ENCODE results near the gene HSD17B8.

The HSD17B8 gene

DNA sequence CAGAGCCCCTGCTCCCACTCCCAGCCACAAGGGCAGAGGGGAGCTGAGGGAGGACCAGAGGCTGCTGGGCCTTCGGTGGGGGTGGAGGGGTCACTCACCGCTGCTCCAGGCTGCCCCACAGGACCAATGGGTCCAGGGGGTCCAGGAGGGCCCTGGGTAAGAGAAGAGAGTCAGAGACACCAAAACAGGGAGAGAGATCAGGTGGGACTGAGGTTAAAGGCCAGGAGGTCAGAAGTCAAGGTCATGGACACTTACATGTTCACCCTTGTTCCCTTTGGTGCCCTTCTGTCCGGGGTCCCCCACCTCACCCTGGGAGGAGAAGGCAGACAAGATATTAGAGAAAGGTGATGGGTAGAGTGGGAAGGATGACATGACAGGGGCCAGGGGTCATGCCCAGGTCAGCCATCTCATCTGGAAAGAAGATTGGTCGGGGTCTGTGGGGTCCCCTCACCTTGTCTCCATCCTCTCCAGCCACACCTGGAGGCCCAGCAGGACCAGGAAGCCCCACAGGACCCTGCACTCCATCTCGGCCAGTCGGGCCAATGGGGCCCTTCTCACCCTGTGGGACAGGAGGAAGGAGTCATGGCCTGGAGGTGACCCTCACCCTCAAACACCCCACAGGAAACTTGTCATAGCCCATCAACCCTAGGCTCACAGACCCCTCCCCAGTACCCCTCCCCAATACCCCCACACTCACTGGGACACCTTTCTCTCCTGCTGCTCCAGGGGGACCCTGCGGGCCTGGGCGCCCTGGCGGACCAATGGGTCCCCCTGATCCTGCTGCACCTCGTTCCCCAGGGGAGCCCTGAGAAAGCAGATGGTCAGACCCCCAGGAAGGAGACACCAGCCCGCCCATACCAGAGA lies 33.2 kb upstream of the HSD17B8 start:
- DNase-seq (ENCODE audit: low read depth in 2 of 2): no peak

DNA sequence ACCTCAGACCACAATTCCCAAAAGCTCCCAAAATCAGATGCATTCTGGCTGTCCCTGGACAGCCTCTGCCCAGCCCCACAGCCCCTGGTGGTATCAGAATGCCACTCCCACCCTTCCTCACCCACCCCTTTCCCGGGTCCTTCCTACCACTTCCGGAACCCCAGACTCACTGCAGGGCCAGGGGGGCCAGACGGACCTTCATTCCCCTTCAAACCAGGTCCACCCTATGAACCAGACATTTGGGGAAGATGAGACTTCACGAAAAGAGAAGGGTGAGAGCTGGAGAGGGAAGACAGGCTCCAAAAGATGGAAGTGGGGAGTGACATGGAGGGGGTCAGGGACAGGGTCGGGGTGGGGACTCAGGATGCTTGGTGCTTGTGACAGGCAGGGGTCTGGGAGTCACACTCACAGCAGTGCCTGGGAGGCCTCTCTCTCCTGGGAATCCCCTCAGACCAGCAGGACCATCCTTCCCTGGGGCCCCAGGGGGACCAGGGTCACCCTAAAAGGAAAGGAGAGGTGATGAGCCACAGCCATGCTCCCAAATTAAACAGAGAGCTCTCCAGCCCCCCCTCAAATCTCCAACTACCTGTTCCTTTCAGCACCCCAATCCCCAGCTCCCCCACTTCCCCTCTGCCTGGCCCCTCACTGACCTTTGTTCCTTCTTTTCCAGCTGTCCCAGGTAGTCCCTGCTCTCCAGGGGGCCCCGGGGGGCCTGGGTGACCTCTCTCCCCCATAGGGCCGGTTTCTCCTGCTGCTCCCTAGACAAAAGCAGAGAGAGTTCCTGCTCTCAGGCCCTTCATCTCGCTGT lies 32.4 kb upstream of the HSD17B8 start:
- no peak for DNase-seq (ENCODE audit: low read depth in 2 of 2)

DNA sequence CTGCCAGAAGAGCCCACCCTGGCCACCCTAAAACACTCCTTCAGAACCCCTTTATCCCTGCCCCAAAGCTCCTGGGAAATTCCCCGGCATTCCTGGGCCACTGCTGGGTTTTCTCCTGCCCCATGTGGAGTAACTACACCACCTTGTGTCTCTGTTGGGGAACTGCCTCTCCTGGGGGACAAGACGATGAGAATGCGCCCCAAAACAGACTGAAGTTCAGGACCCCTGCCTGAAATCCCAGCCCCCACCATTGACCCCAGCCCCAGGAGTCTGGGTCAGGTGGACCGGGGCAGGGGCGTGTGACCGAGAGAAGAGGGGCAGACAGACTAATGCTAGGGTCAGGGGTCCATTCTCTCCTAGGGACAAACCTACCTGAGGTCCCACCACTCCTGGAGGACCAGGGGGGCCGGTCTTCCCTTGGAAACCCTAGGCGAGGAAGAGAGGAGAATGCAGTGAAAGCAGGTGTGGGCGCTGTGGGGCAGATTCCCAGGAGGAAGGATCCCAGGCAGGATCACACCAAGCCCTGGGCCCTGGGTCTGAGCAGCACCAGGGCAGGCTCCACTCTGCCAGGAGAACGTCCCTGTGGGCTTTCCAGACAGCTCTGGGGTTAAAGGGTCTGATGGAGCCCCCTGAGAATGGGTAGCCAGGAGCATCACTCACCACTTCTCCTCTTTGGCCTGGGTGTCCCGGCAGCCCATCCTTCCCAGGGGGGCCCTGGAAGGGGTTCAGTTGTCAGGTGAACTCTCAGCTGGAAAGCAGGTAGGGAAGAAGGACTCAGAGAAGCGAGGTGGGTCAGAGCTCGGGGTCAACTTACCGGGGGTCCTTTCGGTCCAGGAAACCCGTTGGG lies 31.5 kb upstream of the HSD17B8 start:
- DNase-seq (ENCODE audit: low read depth in 2 of 2): no peak

DNA sequence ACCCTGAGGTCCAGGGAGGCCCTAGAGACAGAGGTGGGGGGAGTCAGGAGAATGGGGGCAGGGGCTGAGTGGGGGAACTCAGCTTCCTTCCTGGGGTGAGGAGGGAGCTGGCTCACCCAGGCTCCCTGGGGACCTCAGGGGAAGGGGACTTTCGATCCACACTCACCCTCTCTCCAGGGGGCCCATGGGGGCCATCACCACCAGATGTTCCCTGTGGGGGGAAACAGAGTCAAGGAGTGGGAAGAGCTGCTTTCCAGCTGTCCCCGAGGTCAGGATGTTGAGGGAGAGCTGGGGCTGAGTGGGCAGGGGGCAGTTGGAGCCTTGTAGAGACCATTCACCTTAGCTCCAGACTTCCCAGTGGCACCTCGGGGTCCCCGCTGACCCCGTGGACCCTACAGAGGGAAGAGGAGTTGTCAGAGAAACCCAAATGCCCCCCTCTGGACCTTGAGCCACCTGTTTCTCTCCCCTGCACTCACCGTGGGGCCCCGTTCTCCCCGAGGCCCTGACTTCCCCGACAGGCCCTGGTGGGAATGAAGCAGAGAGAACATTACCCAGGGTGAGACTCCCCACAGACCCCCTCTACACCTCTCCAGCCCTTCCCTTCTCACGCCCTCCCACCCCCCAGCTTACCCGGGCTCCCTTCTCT lies 30.8 kb upstream of the HSD17B8 start:
- DNase-seq (ENCODE audit: low read depth in 2 of 2): no peak

DNA sequence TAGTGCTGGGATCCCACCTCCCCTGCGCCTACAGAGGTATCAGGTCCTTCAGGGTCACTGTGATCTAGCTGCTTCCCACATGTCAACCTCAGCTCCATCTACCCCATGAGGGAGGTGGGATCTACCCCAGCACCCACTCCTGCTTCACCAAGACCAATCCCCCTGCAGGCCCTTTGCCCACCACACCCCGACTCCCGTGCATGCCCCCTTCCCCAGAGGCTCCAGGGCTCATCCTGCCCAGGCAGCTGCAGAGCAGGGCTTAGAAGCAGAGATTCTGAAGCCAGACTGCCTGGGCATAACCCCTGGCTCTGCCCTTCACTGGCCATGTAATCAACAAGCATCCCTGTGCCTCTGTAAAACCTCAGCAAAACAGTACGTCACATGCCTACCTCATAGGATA lies 29.7 kb upstream of the HSD17B8 start:
- no peak for DNase-seq (ENCODE audit: low read depth in 2 of 2)

DNA sequence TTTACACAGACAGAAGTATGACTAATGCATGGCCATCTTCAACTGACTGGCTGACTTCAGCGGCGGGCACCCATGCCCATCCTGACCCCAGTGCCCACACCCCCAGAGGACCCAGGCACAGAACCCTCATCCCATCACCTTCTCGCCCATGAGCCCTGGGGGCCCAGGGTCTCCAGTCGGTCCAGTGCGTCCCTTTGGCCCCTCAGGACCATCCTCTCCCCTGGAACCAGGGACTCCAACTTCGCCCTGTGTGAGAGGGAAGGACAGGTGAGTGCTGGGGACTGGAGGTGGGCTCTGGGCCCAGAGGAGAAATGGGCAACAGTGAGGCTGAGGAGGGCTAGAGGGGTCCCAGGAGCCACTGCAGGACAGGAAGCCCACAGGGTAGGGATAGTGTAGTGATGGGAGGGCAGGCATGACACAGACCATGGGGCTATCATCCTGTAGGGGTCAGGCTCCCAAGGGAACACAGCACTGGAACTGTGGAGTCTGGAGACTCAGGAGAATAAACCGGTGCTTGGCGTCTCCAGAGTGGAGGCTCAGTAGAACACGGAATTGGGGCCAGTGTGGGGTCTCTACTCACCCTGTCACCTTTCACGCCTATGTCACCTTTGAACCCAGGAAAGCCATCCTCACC lies 28.9 kb upstream of the HSD17B8 start:
- DNase-seq (ENCODE audit: low read depth in 2 of 2): no peak

DNA sequence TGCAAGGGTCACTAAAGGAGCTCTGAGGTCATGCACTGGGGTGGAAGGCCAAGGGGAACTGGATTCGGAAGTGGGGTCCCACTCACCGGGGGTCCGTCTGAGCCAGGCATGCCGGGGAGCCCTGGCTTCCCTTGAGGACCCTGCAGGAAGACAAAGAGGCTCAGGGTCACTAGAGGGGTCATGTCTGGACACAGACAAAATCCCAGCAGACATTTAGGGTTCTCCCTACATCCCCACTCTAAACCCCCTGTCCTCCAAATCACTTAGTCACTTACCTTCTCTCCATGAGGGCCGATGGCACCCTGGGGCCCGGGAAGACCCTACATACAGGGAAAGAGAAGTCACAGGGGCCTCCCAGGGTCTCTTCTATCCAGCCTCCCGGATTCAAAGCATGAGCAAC lies 27.5 kb upstream of the HSD17B8 start:
- DNase-seq (ENCODE audit: low read depth in 2 of 2): no peak

DNA sequence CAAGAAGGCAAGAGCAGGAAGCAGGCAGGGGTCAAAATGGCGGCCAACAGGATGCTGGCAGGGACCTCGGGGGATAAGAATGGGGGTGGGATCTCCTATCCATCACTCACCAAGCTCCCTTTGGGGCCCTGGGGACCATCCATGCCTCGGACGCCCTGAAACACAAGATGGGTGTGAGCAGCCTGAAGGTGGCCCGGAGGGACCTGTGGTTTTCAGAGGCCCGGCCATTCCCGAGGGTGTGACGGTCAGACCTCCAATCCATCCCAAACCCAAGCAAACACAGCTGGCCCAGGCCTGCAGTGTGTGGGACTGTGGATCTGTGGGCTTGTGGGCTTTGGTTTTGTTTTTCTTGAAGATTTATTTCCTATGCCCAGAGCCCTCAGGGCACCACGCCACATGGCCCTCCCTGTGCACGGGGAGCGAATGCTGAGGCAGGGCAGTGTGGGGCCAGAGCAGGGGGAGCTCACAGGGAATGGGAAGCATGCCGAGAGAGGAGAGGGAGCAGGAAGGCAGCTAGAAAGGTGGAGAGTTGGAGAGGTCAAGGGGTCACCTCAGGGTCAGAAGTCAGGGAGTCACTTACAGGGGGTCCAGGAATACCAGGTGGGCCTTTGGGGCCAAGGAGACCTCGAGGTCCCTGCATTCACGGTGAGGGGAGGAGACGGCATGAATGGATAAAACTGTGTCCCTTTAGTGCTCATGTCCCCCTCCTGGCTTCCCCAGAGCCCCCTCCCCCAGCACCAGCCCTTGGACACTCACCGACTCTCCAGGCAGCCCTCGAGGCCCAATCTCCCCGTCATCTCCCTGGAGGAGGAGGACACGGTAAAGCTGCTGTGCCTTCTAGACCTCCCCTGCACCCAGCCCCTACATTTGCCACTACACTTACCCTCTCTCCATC lies 26.7 kb upstream of the HSD17B8 start:
- DNase-seq (ENCODE audit: low read depth in 2 of 2): no peak

DNA sequence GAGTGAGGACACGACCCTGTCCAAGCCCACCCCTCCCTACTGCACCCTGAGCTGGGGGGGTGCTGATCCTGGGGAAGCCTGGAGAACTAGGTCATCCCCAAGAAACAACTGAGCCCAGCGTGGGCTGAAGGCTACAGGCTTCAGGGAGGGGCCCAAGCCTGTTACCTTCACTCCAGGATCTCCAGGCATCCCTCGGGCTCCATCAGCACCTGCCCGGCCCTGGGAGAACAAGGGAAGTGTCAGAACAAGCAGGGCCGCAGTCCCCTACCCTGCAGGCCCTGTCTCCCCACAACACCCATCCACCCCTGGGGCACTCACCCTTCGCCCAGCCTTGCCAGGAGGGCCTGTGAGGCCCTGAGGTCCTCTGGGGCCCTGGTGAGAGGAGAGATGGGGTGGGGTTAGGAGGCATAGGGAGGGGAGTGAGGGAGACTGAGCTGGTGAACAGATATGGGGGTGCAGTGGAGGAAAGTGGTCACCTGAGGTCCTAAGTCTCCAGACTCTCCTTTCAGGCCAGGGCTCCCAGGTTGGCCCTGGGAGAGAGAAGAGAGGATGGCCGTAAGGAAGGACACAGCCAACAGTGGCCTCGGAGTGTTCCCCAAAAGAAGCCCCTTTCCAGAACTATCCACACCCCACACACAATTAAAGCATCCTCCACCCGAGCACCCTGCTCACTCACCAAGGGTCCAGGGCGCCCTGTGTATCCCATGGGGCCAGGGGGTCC lies 25.5 kb upstream of the HSD17B8 start:
- DNase-seq (ENCODE audit: low read depth in 2 of 2): no peak

DNA sequence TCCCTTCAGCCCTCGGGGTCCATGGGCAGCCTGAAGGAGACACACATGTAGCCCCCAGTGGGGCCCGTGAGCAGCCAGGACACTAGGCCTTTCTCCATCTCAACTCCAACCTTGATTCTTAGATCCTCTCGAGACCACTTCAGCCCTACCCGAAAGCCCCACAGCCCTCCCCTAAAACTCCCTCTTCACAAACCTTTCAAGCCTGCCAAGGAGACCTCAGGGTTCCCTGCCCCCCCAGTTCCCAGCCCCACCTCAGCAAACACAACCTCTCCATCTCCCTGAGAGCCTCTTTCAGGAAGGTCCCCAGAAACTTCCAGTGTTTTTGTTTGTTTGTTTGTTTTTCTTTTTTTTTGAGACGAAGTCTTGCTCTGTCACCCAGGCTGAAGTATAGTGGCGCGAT lies 23.3 kb upstream of the HSD17B8 start:
- no peak for DNase-seq (ENCODE audit: low read depth in 2 of 2)

DNA sequence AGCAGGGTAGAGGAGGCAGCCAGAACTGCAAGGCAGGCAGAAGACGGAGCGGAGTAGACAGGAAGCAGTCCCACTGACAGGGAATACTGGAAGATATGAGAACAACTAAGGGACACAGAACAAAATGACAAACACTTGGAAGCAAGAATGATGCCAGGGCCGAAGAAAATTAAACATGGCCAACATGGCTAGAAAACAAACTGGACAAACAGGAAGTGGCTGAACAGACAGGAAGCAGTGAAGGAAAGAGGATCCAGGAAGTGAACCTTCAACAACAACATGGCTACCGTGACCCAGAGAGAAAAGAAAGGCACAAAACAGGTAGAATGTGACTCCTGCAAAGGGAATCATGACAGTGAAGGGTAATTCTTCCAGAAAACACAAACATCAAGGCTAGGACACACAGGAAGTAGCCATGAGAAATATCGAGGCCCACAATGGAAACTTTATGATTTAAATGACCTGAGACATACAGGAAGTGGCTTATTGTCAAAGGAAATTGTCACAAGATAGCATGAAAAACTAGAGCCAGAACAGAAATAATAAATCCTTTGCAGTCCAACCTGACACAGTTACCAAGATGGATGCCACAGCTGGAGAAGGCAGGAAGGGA lies 21.3 kb upstream of the HSD17B8 start:
- no peak for DNase-seq (ENCODE audit: low read depth in 2 of 2)

DNA sequence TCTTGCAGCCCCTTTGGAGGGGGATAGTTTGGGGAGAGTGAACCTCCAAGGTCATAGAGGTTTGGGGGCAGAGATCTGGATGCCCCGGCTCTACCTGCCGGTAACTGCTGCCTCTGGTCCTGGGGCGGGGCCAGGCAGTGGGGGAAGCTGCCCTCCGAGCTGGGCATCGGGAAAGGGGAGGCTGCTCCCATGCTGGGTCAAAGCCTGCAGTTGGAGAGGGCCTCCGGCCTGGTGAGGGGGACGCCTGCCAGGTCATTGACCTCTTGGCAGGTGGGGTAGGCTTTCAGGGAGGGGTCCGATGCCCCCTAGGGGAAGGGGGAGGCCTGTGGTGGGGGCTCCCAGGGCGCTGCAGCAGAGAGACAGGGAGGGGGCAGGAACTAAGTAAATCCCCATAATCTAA lies 19.3 kb upstream of the HSD17B8 start:
- DNase-seq (ENCODE audit: low read depth in 2 of 2): no peak

DNA sequence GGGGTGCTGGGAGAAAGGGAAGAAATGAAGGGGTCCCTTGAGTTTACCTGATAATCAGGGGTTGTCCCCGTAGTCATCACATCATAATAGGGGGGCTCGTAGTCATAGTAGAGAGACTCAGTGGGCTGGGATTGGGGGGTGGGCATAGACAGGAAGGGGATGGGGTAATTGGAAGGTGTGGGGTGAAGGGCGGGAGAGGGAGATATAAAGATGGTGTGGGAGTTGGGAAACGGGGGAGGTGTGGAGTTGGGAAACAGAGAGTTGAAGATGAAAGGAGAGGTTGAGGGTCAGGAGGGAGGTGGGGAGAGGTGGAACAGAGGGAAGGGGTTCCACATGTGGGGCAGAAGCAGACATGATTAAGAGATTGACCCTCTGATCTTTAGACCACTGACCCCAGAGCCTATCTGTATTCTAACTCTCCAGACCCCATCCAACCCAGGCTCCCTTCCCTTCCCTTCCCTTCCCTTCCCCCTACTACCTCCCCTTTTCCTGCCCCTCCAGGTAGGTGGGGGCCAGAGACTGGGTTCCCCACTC lies 18.7 kb upstream of the HSD17B8 start:
- DNase-seq (ENCODE audit: low read depth in 2 of 2): no peak

DNA sequence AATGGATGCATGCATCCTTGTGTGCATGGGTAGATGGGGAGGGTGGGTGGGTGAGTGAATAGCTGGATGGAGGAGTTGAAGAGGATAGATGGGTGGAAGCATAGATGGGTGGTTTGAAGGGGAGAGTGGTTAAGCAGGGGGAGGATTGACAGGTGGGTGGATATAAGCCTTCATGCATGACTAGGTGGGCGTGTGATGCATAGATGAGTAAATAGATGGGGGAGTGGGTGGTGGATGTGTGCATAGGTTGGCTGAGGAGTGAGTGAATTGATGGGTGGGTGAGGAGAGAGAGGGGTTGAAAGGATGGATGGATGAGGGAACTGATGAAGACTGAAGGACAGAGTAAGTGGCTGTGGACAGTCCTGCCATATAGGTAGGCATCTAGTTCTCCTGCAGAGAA lies 16.6 kb upstream of the HSD17B8 start:
- DNase-seq (ENCODE audit: low read depth in 2 of 2): no peak

DNA sequence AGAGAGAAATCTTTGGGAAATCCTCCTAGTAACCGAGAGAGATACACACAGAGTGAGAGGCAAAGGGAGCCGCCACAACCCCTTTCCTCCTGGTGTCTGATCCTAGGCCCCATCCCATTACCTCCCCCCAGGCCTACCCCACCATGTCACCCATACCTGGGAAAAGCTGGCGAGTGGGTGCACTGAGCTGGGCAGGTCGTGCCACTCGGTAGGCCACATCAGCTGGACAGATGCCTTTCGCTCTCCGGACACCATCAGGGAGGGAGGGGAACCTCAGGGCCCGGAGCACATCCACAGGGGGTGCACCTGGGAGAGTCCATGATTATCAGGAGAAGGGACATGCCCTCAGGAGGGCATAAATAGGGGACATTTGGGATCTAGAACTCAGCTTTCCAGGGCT lies 15.3 kb upstream of the HSD17B8 start:
- no peak for DNase-seq (ENCODE audit: low read depth in 2 of 2)

DNA sequence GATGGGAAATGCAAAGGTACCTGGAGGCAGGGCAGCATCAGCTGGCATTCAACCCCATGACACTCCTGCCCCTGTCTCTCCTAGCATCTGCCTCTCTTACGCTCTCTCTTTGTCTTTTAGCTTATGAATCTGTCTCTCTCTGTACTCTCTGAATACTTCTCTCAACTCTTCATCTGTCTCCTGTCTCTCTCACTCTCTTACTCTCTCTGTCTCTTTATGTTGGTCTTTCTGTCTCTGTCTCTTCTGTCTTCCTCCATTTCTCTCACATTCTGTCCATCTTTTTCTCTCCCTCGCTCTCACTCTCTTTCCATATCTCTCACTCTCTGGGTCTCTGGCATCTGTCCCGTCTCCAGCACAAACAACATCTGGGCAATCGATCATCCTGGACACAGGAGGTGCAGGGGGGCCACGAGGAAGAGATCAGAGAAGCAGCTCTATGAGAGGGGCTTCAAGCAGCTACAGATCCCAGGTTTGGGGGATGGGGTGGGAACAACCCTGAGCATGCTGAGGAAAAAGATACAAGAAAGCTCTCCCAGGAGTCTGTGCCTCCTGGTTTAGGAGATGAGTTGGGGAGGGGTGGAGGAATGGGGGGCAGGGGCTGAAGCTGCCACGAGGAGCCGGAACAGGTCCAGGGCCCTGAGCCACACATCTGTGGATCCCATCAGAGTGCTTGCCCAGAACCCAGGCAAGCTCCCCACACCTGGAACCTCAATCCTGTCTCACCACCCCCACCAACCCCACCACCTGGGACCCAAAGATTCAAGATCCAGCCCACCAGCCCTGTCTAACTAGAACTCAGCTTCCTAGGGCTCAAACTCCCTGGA lies 14.6 kb upstream of the HSD17B8 start:
- DNase-seq (ENCODE audit: low read depth in 2 of 2): no peak

DNA sequence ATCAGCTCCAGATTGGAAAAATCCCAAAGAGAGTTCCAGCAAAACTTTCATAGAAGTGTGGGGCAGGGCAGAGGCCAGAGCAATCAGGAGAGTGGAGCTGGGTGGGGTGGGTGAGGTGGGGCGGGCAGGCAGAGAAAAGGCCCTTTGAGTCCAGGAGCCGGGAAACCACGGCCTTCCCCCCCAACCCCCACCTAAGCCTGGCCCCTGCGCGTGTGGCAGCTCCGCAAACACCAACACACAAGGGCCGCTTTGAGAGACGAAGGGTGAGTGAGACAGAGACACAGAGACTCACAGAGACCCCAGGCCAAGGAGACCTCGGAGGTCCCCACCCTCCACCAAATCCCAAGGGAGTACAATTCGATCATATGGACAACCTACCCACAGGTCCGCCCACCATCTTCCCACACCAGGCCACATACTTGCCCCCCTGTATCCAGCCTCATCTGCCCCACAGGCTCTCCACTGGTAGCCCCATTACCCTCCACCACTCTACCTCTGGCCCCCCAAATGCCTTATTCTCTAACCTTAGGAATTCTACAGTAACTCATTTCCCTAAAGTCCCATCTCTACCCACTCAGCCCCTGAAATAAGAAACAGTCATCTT lies 13.8 kb upstream of the HSD17B8 start:
- no peak for DNase-seq (ENCODE audit: low read depth in 2 of 2)

All from stimulated activated CD8-positive, alpha-beta memory T cell treated with anti-CD3 and anti-CD28 coated beads, Interleukin-7, amount 100 ng/mL, for 1 hour (primary cell).